GM13977 (cell line): Measurements from ENCODE around the gene DOCK8.
"Not testable (repeated sequence)": the region's sequence is repeated elsewhere in the genome, so short reads cannot be mapped to it uniquely, and the experiment has no call there.

Experiments
- DNase-seq: peaks from one replicate; pipeline ENCODE4 v3.0.0; 2012; ENCODE audit warnings: low spot score
- in situ Hi-C: fragments of 300-500 bp; cut with MboI; formaldehyde crosslinking; loops from one replicate; pipeline ENCODE4 v1.12.0; 2022; ENCODE audit warnings: low sequenced_read_pairs, low pct_unique_long_range_greater_than_20kb, mixed read lengths, inconsistent platforms; ENCODE audit not compliant: unreplicated experiment
- TF ChIP-seq, protein P1 (sequence below): IDR thresholded peaks from 2 replicates; pipeline ENCODE4 v1.5.1; 2012; ENCODE audit warnings: mild to moderate bottlenecking, control low read depth; ENCODE audit not compliant: insufficient read depth; ENCODE audit errors: extremely low read depth, missing control alignments

DOCK8 gene

DNA sequence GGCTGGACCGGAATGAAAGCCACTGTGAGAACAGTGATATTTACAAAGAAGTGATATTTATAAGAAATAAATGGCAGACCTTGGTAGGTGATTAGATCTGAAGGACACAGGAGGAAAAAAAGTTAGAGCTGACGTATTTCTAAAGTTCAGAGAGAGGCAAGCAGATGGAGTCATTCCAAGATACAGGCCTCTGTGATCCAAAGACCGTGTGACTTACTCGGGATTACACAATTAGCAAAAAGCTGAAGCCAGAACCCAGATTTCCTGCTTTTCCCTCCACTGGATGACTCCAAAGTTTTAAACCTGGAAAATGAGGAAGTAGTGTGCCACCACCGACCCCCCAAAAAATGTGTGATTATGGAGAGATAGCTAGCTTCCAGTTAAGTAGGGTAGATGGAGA, 3.1 kb upstream of the DOCK8 start:
- TF ChIP-seq, protein P1, sequence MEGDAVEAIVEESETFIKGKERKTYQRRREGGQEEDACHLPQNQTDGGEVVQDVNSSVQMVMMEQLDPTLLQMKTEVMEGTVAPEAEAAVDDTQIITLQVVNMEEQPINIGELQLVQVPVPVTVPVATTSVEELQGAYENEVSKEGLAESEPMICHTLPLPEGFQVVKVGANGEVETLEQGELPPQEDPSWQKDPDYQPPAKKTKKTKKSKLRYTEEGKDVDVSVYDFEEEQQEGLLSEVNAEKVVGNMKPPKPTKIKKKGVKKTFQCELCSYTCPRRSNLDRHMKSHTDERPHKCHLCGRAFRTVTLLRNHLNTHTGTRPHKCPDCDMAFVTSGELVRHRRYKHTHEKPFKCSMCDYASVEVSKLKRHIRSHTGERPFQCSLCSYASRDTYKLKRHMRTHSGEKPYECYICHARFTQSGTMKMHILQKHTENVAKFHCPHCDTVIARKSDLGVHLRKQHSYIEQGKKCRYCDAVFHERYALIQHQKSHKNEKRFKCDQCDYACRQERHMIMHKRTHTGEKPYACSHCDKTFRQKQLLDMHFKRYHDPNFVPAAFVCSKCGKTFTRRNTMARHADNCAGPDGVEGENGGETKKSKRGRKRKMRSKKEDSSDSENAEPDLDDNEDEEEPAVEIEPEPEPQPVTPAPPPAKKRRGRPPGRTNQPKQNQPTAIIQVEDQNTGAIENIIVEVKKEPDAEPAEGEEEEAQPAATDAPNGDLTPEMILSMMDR: no peak
- in situ Hi-C loops: loop anchor here (10.0 kb wide), 1 partner anchor 63 kb away; no protein-coding TSS in a partner anchor
- DNase-seq: no peak

DNA sequence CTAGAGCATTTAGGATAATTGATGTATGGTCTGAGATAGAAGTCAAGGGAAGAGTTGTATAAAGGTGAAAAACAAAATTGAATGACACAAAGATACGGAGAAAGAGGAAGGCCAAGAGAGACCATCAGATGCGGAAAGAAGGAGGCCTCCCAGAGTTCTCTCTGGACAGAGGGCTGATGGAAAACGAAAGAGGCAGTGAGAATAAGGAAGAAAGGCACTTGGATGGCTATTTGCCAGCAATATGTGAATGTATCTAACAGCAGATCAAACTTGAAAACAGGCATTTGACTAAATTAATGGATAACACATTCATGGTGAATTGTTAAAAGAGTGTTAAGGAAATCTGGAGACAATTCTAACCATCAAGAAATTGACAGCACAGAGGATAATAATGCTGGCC, 2.4 kb upstream of the DOCK8 start:
- in situ Hi-C loops: loop anchor here (10.0 kb wide), 1 partner anchor 63 kb away; no protein-coding TSS in a partner anchor
- TF ChIP-seq, protein P1: no peak

DNA sequence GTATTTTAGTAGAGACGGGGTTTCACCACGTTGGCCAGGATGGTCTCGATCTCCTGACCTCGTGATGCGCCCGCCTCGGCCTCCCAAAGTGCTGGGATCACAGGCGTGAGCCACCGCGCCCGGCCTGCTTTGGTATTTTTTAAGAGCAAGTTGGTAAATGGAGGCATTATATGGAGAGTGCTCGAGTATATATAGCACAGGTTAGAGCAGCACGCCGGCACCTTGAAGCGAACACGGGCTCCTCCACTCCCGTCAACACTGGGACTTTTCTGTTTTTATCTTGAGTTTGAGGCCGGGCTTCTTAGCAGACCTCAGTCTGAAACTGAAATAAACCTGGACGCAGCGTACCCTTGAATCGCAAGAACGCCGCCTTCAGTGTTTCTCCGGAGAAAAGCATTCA, 764 bp upstream of the DOCK8 start:
- in situ Hi-C loops: loop anchor here (10.0 kb wide), 1 partner anchor 61 kb away; no protein-coding TSS in a partner anchor
- not testable (repeated sequence) for DNase-seq

More for the DNA sequence above, 2.4 kb upstream of the DOCK8 start:
- DNase-seq: no peak

DNA sequence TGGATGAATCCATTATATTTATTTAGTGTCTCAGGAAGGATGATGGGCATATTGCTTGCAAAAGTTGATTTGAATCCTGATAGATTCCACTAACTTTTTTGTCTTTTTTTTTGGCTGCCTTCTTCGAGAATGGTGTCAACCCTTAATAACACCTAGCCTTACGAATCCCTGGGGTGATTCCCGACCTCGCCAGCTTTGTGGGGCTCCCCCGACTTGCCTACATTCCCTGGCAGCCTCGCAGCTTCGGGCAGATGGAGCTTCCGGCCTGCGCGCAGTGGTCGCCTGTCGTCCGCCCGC, 366 bp upstream of the DOCK8 start:
- in situ Hi-C loops: loop anchor here (10.0 kb wide), 1 partner anchor 61 kb away; no protein-coding TSS in a partner anchor
- TF ChIP-seq, protein P1: no peak
- no peak for DNase-seq

DNA sequence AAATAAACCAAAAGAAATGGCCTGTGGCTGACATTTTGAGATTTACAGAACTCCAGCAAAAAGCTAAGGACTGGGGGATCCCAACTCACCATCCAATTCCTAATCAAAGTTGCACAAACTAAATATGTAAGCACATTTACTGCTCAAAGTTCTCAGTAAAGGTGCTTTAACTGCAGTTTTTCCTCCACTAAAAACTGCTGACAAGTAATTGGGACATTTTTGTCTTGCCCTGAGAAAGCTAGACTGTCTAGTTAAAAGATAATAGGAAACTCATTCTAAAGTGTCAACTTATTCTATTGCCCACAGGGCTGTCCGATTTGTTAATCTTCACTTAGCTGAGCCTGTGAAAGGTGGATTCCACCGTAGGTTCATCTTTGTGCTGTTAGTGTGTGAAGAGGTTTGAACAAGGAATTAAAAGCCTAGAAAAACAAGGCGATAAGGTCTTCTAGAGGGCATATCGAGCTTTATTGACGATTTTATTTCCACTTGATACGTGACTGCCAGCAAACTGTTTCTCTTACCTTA, 1.0 kb downstream of the DOCK8 start:
- in situ Hi-C loops: loop anchor here (10.0 kb wide), 1 partner anchor 59 kb away; no protein-coding TSS in a partner anchor
- no peak for DNase-seq
- TF ChIP-seq, protein P1: no peak

DNA sequence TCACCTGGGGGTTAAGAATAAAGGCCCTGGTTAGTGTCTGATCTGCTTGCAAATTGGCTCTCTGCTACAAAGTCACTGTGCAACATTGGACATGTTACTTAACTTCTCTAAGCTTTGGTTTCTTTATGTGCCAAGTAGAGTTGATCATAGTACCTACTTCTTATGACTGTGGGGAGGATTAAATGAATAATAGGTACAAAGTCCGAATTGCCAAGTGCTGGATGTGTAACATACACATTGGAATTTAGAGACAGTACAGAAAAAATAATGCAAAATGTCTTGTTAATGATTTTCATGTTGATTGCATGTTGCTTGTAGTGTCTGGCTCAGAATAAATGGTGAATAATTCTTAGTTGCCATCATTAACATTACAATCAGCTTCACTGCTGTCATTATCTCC, 2.2 kb downstream of the DOCK8 start:
- TF ChIP-seq, protein P1: no peak
- DNase-seq: no peak
- in situ Hi-C loops: loop anchor here (10.0 kb wide), 1 partner anchor 58 kb away; no protein-coding TSS in a partner anchor

DNA sequence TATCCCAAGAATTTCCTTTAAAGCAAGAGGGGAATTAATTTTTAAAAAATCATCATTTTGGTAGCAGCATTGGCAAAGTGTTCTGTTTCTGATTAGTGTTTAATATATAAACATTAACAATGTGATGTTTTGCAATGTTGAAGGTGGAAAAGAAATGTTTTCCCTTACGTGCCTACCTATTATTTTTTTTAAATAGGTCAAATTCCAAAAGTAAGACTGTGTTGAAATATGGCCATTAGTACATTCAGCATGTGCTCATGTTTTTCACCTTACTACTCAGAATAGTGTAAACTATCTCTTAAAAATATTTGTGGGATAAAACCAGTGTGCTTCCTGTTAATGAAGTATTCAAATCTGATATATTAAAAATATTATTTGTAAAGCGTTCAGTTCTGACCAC, 3.3 kb downstream of the DOCK8 start:
- TF ChIP-seq, protein P1: no peak
- DNase-seq: no peak
- in situ Hi-C loops: loop anchor here (10.0 kb wide), 1 partner anchor 57 kb away; no protein-coding TSS in a partner anchor

DNA sequence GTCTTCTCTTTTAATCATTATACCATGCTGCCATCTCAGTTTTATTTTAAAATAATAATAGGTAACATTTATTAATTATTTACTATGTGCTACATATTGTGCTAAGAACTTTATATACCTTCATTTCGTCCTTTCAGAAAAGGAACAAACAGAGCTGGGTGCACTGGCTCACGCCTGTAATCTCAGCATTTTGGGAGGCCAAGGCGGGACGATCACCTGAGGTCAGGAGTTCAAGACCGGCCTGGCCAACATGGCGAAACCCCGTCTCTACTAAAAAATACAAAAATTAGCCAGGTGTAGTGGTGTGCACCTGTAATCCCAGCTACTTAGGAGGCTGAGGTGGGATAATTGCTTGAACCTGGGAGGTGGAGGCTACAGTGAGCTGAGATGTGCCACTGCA, 4.4 kb downstream of the DOCK8 start:
- in situ Hi-C loops: loop anchor here (10.0 kb wide), 1 partner anchor 56 kb away; no protein-coding TSS in a partner anchor
- not testable (repeated sequence) for DNase-seq
